Measurements from ENCODE around the gene MRC2. TPM values are rescaled to one million over a fixed set of nuclear protein-coding genes. Genes with fewer than 3 reads are reported as not detected.
"Not testable (repeated sequence)": the region's sequence is repeated elsewhere in the genome, so short reads cannot be mapped to it uniquely, and the experiment has no call there.

Gene MRC2
- total RNA-seq, 2 donors from 2014 or later: 43.8 to 46.7 TPM

DNA sequence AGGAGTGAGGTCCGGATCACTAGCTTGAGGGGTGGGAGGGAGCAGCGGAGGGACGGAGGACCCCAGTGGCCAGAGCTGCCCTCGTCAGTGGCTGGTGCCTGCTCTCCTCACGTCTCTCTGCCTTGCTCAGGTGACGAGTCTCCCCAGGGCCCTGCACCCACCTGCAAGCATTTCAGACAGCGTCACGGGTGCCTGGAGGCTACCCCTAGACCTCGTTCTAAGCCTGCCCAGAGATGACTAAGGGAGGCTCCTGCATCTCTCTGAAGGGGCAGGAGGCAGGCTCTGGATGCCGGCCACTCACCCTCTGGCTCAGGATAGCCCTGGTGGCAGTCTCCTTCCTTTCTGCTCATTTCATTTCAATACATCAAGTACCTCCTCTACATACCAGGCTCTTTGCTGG is 68.8 kb downstream of the MRC2 start:
- Histone ChIP-seq H3K36me3 (no peaks in the 10 kb centered on the region), H3K4me3 (no peak overlapping the region), H3K4me1 (peaks cover 0 to 25% of the 10 kb centered on the region in 2 donors), H3K27me3 (no peaks in the 10 kb centered on the region), H3K27ac (no peak overlapping the region), H3K9me3 (no peaks in the 10 kb centered on the region)
- no peak for DNase-seq (ENCODE audit: low spot score)
- TF ChIP-seq, protein P1, sequence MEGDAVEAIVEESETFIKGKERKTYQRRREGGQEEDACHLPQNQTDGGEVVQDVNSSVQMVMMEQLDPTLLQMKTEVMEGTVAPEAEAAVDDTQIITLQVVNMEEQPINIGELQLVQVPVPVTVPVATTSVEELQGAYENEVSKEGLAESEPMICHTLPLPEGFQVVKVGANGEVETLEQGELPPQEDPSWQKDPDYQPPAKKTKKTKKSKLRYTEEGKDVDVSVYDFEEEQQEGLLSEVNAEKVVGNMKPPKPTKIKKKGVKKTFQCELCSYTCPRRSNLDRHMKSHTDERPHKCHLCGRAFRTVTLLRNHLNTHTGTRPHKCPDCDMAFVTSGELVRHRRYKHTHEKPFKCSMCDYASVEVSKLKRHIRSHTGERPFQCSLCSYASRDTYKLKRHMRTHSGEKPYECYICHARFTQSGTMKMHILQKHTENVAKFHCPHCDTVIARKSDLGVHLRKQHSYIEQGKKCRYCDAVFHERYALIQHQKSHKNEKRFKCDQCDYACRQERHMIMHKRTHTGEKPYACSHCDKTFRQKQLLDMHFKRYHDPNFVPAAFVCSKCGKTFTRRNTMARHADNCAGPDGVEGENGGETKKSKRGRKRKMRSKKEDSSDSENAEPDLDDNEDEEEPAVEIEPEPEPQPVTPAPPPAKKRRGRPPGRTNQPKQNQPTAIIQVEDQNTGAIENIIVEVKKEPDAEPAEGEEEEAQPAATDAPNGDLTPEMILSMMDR (IDR thresholded peaks at IDR 0.05): no peak

DNA sequence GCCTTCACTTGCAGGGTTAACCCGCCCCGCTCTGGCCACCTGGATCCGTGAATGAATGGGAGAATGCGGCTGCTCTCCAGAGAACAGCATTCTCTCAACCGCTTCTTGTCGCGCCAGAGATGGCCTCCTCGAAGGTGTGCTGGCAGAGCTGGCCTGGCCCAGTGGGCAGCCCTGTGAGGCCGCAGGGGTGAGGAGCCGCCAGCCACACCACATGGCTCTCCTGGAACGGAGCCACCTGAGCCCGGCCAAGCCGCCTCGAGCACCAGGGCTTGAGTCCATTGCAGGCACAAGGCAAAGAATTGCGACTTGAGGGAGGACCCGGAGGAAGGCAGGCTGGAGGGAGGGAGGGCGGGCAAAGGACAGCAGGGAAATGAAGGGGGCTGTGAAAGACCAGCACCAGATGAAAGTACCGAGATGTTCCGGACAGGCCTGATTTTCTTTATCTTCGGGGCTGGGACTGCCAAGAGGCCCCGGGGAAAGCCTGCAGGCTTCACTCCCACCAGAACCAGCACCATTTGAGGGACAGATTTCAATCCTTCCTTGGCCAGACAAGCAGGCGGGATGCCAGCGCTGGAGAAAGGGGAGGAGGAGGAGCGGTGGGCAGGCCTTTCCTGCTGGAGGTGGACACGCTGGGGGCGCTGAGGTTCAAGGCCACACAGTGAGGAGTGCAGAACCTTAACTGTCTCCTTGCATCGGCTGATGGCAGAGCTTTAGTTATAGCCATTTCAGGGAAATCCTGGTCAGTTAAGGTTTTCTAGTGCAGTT is 69.4 kb downstream of the MRC2 start:
- peaks cover 0 to 25% of the 10 kb centered on the region in 2 donors for H3K4me1 ChIP-seq
- no peak overlapping the region for H3K27ac ChIP-seq
- no peak overlapping the region for H3K4me3 ChIP-seq
- no peaks in the 10 kb centered on the region for H3K27me3 ChIP-seq
- TF ChIP-seq, protein P1 (IDR thresholded peaks at IDR 0.05): no peak
- no peaks in the 10 kb centered on the region for H3K36me3 ChIP-seq
- DNase-seq (ENCODE audit: low spot score): no peak
- no peaks in the 10 kb centered on the region for H3K9me3 ChIP-seq

- H3K4me3 ChIP-seq; H3K27me3 ChIP-seq; H3K36me3 ChIP-seq; DNase-seq (ENCODE audit: low spot score); H3K9me3 ChIP-seq; H3K27ac ChIP-seq: not testable (repeated sequence)
- H3K4me1 ChIP-seq: peaks cover 0 to 28% of the 10 kb centered on the region in 2 donors
Measured at GRCh38 chr17:62698459-62698858, 71.0 kb downstream of the MRC2 start.

- no peaks in the 10 kb centered on the region for H3K36me3 ChIP-seq
- TF ChIP-seq, protein P1 (IDR thresholded peaks at IDR 0.05): no peak
- no peaks in the 10 kb centered on the region for H3K27me3 ChIP-seq
- H3K27ac ChIP-seq: no peak overlapping the region
- no peak for DNase-seq (ENCODE audit: low spot score)
- peaks cover 0 to 39% of the 10 kb centered on the region in 2 donors for H3K4me1 ChIP-seq
- H3K4me3 ChIP-seq: no peak overlapping the region
- H3K9me3 ChIP-seq: no peaks in the 10 kb centered on the region
Measured at GRCh38 chr17:62700964-62701705, 73.7 kb downstream of the MRC2 start.

- no peak overlapping the region for H3K27ac ChIP-seq
- no peak for DNase-seq (ENCODE audit: low spot score)
- TF ChIP-seq, protein P1 (IDR thresholded peaks at IDR 0.05): no peak
- no peaks in the 10 kb centered on the region for H3K36me3 ChIP-seq
- H3K4me1 ChIP-seq: peaks cover 0 to 35% of the 10 kb centered on the region in 2 donors
- no peak overlapping the region for H3K4me3 ChIP-seq
- H3K27me3 ChIP-seq: no peaks in the 10 kb centered on the region
- H3K9me3 ChIP-seq: no peaks in the 10 kb centered on the region
Measured at GRCh38 chr17:62701706-62702085, 74.2 kb downstream of the MRC2 start.

GRCh38 chr17:62702746-62703260 is 75.3 kb downstream of the MRC2 start:
- TF ChIP-seq, protein P1 (IDR thresholded peaks at IDR 0.05): no peak
- Histone ChIP-seq H3K4me1 (peaks cover 0 to 27% of the 10 kb centered on the region in 2 donors), H3K27ac (no peak overlapping the region), H3K4me3 (no peak overlapping the region), H3K27me3 (no peaks in the 10 kb centered on the region), H3K9me3 (no peaks in the 10 kb centered on the region), H3K36me3 (no peaks in the 10 kb centered on the region)
- no peak for DNase-seq (ENCODE audit: low spot score)
